Smooth muscle cell (in vitro differentiated cells): ENCODE data around the gene MYO1H. TPM values are rescaled to one million over a fixed set of nuclear protein-coding genes. Genes with fewer than 3 reads are reported as not detected.

Experiments
- DNase-seq: peaks from one replicate; lab custom pipeline; 2025; ENCODE audit not compliant: unreplicated experiment; lab: John Stamatoyannopoulos, UW
- H2AFZ ChIP-seq: fragments of 200-600 bp; sonication (generic); 2 replicates; pipeline ENCODE4 v1.6.0; 2016; ENCODE audit warnings: antibody characterized with exemption, low read depth, mild to moderate bottlenecking
- H3F3A ChIP-seq: fragments of 200-600 bp; sonication (generic); 2 replicates; pipeline ENCODE4 v1.6.0; 2017; ENCODE audit warnings: antibody characterized with exemption, low read depth
- H3K27ac ChIP-seq: fragments of 200-600 bp; sonication (generic); 2 replicates; pipeline ENCODE4 v1.5.1; 2016; ENCODE audit warnings: low read depth, mild to moderate bottlenecking
- H3K27me3 ChIP-seq: fragments of 200-600 bp; sonication (generic); 2 replicates; pipeline ENCODE4 v1.6.1; 2016; ENCODE audit warnings: low read depth, mild to moderate bottlenecking
- H3K36me3 ChIP-seq: fragments of 200-600 bp; sonication (generic); 2 replicates; pipeline ENCODE4 v1.5.1; 2016; ENCODE audit warnings: low read depth
- H3K4me1 ChIP-seq: fragments of 200-600 bp; sonication (generic); 2 replicates; pipeline ENCODE4 v1.5.1; 2016; ENCODE audit warnings: low read depth
- H3K4me2 ChIP-seq: fragments of 200-600 bp; sonication (generic); 2 replicates; pipeline ENCODE4 v1.6.0; 2016; ENCODE audit warnings: mild to moderate bottlenecking
- H3K4me3 ChIP-seq: fragments of 200-600 bp; sonication (generic); 2 replicates; pipeline ENCODE4 v1.5.1; 2016; ENCODE audit warnings: mild to moderate bottlenecking
- H3K79me2 ChIP-seq: fragments of 200-600 bp; sonication (generic); 2 replicates; pipeline ENCODE4 v1.6.0; 2016; ENCODE audit warnings: low read depth, mild to moderate bottlenecking
- H3K9ac ChIP-seq: fragments of 200-600 bp; sonication (generic); 2 replicates; pipeline ENCODE4 v1.6.0; 2016; ENCODE audit warnings: low read depth
- H3K9me3 ChIP-seq: fragments of 200-600 bp; sonication (generic); replicated peaks from 2 replicates; pipeline ENCODE4 v1.5.1; 2016; ENCODE audit warnings: low read depth
- H4K20me1 ChIP-seq: fragments of 200-600 bp; sonication (generic); 2 replicates; pipeline ENCODE4 v1.6.0; 2016; ENCODE audit warnings: low read depth
- CTCF ChIP-seq: fragments of 200-600 bp; sonication (generic); IDR thresholded peaks from 2 replicates; pipeline ENCODE4 v1.5.1; 2017; ENCODE audit warnings: borderline replicate concordance, mild to moderate bottlenecking, antibody characterized with exemption; ENCODE audit not compliant: insufficient read depth, poor library complexity, severe bottlenecking
- WGBS: methylation state at CpG from one replicate; pipeline ENCODE4 v1.1.7; 2016; ENCODE audit warnings: low lambda C conversion rate; 5-methylcytosine and 5-hydroxymethylcytosine counted together
- polyA plus RNA-seq: library from polyadenylated mRNA; unstranded; fragments of >200 nt; fragmentation: Nextera tagmentation; extraction: Ambion mirVana; gene quantifications from 2 replicates; pipeline ENCODE4 v1.2.1, GENCODE V29; 2016
- total RNA-seq: library from RNA; depleted of rRNA; stranded (reverse); fragments of >200 nt; gene quantifications from 2 replicates; pipeline ENCODE4 v1.2.3, GENCODE V29; 2014

The MYO1H gene
- total and polyA plus RNA-seq, 2 experiments from 2014 or later = 0.03 to 2.3 TPM

- Histone ChIP-seq H3K9me3 (no peaks in the 10 kb centered on the region), H3K9ac (no peak overlapping the region), H3F3A (no peaks in the 10 kb centered on the region), H3K79me2 (no peaks in the 10 kb centered on the region), H3K36me3 (peaks cover 19% of the 10 kb centered on the region), H2AFZ (no peak overlapping the region), H3K4me1 (no peaks in the 10 kb centered on the region), H3K27me3 (no peaks in the 10 kb centered on the region), H3K4me3 (no peak overlapping the region), H3K27ac (no peak overlapping the region), H4K20me1 (no peaks in the 10 kb centered on the region), H3K4me2 (no peak overlapping the region)
- no peak for DNase-seq
- TF ChIP-seq CTCF = no peak
- WGBS = 97% methylated on average over 7 of the region's 7 CpGs
These were observed 146.7 kb downstream of the MYO1H start for GRCh38 chr12:109494348-109494881.

- no peaks in the 10 kb centered on the region for H3K9me3 ChIP-seq
- DNase-seq = no peak
- H3F3A ChIP-seq = no peaks in the 10 kb centered on the region
- no peak overlapping the region for H3K27ac ChIP-seq
- no peak overlapping the region for H3K4me3 ChIP-seq
- TF ChIP-seq CTCF = no peak
- H3K4me1 ChIP-seq = no peaks in the 10 kb centered on the region
- peaks cover 14% of the 10 kb centered on the region for H3K36me3 ChIP-seq
- H2AFZ ChIP-seq = no peak overlapping the region
- H3K79me2 ChIP-seq = no peaks in the 10 kb centered on the region
- H4K20me1 ChIP-seq = no peaks in the 10 kb centered on the region
- no peak overlapping the region for H3K4me2 ChIP-seq
- H3K9ac ChIP-seq = no peak overlapping the region
- H3K27me3 ChIP-seq = no peaks in the 10 kb centered on the region
These were observed 147.3 kb downstream of the MYO1H start for GRCh38 chr12:109495012-109495411.

GRCh38 chr12:109496306-109496705 is 148.6 kb downstream of the MYO1H start:
- H3K4me1 ChIP-seq = no peaks in the 10 kb centered on the region
- no peak overlapping the region for H3K4me3 ChIP-seq
- no peaks in the 10 kb centered on the region for H3K9me3 ChIP-seq
- no peak overlapping the region for H3K4me2 ChIP-seq
- H3K36me3 ChIP-seq = peaks cover 10% of the 10 kb centered on the region
- no peaks in the 10 kb centered on the region for H4K20me1 ChIP-seq
- no peak for TF ChIP-seq CTCF
- H3K27ac ChIP-seq = peak overlapping the region; percentile 30
- no peaks in the 10 kb centered on the region for H3K79me2 ChIP-seq
- H3F3A ChIP-seq = no peaks in the 10 kb centered on the region
- no peak overlapping the region for H3K9ac ChIP-seq
- H2AFZ ChIP-seq = no peak overlapping the region
- no peaks in the 10 kb centered on the region for H3K27me3 ChIP-seq
- DNase-seq = no peak

- TF ChIP-seq CTCF = no peak
- Histone ChIP-seq H2AFZ (no peak overlapping the region), H3K4me3 (no peak overlapping the region), H3F3A (no peaks in the 10 kb centered on the region), H3K27ac (peak overlapping the region; percentile 63), H3K36me3 (peaks cover 10% of the 10 kb centered on the region), H3K9ac (peak overlapping the region; percentile 20), H3K9me3 (no peaks in the 10 kb centered on the region), H3K27me3 (no peaks in the 10 kb centered on the region), H3K4me2 (peak overlapping the region; percentile 28), H3K79me2 (no peaks in the 10 kb centered on the region), H3K4me1 (no peaks in the 10 kb centered on the region), H4K20me1 (no peaks in the 10 kb centered on the region)
- 32% methylated on average over 7 of the region's 7 CpGs for WGBS
- DNase-seq = no peak
These were observed 150.0 kb downstream of the MYO1H start for GRCh38 chr12:109497675-109498074.
